GM19455 (cell line): ENCODE data around the gene TDRD12.
"Not testable (repeated sequence)": the region's sequence is repeated elsewhere in the genome, so short reads cannot be mapped to it uniquely, and the experiment has no call there.

ENCODE experiments used
- ATAC-seq: cut with Tn5 transposase; IDR thresholded peaks from one replicate; pipeline ENCODE4 v1.9.1; 2021; ENCODE audit not compliant: unreplicated experiment

The TDRD12 gene

GRCh38 chr19:32744555-32745325, 25.2 kb downstream of the TDRD12 start:
- no peak for ATAC-seq

GRCh38 chr19:32745594-32746251, 26.2 kb downstream of the TDRD12 start:
- not testable (repeated sequence) for ATAC-seq

GRCh38 chr19:32746631-32747196, 27.1 kb downstream of the TDRD12 start:
- ATAC-seq, result not testable (repeated sequence)

- ATAC-seq, result no peak
Measured at GRCh38 chr19:32748497-32748896, 28.9 kb downstream of the TDRD12 start.

- ATAC-seq, result no peak
Measured at GRCh38 chr19:32748948-32749347, 29.4 kb downstream of the TDRD12 start.

- no peak for ATAC-seq
Measured at GRCh38 chr19:32749361-32749760, 29.8 kb downstream of the TDRD12 start.

GRCh38 chr19:32750441-32751055, 31.0 kb downstream of the TDRD12 start:
- ATAC-seq, result no peak

- no peak for ATAC-seq
Measured at GRCh38 chr19:32751066-32751465, 31.5 kb downstream of the TDRD12 start.

- ATAC-seq, result no peak
Measured at GRCh38 chr19:32757189-32757588, 37.6 kb downstream of the TDRD12 start.

- ATAC-seq, result not testable (repeated sequence)
Measured at GRCh38 chr19:32765365-32765764, 45.8 kb downstream of the TDRD12 start.

GRCh38 chr19:32767951-32768679, 48.5 kb downstream of the TDRD12 start:
- no peak for ATAC-seq

- no peak for ATAC-seq
Measured at GRCh38 chr19:32771596-32771995, 52.0 kb downstream of the TDRD12 start.

- no peak for ATAC-seq
Measured at GRCh38 chr19:32773126-32773525, 53.6 kb downstream of the TDRD12 start.

GRCh38 chr19:32779082-32779481, 59.5 kb downstream of the TDRD12 start:
- no peak for ATAC-seq

- no peak for ATAC-seq
Measured at GRCh38 chr19:32781280-32781679, 61.7 kb downstream of the TDRD12 start.

- ATAC-seq, result not testable (repeated sequence)
Measured at GRCh38 chr19:32782089-32782488, 62.5 kb downstream of the TDRD12 start.

GRCh38 chr19:32787161-32787813, 67.7 kb downstream of the TDRD12 start:
- not testable (repeated sequence) for ATAC-seq

- ATAC-seq, result not testable (repeated sequence)
Measured at GRCh38 chr19:32787895-32788294, 68.3 kb downstream of the TDRD12 start.

- ATAC-seq, result no peak
Measured at GRCh38 chr19:32789429-32789828, 69.9 kb downstream of the TDRD12 start.

GRCh38 chr19:32798201-32798600, 78.6 kb downstream of the TDRD12 start:
- no peak for ATAC-seq
